ENCODE data around the gene FXYD6.

FXYD6 gene

DNA sequence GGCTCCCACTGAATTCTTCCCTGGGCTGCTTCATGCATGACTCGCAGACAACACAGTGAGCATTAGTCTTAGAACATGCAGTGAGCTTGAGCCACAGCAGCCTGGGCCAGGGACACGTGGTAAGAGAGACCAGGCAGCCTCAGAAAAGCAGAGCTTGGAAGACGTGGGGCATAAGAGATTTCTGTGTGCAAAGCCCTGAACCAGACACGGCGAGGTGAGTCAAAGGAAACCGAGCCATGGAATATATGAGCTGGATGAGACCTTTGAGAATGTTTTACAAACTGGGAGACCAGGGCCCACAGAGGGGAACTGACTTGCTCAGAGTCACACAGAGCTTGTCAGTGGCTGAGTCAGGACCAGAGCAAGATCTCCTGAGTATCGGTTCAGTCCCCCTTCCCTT, 8.5 kb upstream of the FXYD6 start:
- no peak for DNase-seq

DNA sequence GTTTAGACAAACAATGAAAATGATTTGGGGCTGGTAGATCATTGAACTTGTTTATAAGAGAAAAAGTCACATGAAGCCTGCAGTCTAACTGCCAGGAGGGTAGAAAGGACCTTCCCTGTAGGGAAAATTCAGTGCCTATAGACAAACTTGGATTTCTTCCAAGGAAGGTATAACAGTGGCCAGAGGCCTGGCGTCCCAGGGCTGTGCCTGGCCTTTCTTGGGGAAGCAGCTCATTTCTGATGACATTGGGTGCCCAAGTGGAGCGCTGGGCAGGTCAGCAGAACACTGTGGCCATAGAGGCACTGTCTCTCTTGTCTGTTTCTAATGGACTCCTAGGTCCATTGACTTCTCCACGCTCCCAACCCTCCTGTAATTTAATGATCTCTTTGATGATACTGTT, 6.6 kb upstream of the FXYD6 start:
- DNase-seq, result no peak

DNA sequence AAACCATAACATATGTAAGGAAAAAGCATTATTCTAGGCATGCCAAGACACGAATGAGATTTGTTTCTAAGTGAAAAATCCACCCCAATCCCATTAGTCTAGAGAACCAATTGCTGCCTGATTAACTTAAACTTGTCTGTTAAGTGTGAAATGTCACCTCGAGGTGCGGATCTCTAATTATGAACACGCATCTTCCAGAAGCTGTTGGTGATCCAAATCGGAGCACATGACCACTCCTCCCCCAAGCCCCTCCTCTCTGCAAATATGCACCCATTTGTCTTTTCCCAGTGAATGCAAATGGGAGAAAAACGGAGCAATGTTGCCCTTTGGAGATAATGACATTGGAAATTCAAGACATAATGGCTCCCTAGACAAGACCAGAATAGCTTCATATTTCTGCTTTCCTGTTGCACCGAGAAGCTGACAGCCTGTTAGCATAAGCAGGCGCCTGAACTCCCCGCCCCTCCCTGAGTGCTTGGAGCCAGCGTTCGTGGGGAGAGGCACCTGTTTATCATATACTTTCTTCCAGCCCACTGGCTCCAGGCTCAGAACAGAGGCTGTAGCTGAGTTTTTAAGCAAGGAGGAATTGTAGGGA, 6.0 kb upstream of the FXYD6 start:
- no peak for DNase-seq

DNA sequence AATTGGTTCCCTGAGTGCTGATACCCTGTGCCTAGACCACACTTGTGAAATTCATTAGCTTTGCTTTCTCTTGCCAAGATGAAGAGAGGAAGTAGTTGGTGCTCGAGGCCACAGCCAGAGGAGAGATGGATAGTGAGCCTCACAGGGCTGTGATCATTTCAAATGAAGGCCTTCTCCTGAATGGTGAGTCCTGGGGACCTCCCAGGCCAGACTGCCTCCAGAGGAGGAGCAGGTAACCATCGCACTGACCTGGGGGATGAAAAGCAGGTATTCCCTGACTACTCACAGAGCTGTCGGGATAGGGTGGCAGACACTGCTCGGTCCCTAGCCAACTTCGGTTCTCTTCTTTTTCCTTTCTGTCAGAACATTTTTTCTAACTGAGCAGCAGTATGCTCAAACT, 4.8 kb upstream of the FXYD6 start:
- no peak for DNase-seq

DNA sequence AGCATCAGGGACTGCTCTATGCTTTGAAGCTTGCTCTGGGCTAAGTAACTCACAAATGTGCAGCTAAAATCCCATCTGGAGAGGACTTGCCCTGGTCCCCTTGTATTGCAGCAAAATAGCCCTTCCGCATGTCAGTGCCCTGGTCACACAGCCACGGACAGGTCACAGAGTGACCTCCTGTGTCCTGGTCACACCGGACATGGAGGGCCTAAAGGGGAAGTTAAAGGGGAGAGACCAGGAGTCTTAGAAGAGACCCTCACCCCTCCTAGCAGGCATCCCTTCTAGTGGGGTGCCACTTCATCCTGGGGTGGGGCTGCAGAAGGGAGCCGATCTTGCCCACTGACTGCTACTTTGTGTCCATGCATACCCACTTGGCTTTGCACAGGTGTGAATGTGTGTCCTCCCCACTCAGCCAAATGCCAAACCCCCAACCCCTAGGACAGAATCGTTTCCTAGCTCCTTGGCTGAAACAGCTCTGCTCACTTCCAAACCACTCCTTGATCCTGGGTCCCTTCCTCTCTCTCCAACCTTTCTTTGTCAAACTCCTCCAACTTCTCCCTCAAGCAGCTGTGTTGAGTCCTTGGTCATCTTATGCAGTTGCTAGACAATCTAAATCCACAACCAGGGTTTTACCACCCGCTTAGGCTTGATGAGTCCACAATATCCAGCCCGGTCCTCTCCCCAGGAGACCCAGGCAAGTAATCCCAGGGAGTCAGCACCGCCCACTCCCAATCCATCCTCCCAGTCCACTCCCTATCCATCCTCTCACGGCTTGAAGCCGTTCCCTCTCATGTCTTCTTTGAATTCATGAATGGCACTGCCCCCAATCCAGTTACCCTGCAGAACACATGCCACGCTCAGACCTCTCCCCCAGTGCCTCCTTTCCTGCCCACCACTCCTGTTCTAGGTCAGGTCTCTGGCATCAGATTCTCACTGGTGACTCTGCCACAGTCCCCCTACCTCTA, 3.3 kb upstream of the FXYD6 start:
- DNase-seq, result no peak

DNA sequence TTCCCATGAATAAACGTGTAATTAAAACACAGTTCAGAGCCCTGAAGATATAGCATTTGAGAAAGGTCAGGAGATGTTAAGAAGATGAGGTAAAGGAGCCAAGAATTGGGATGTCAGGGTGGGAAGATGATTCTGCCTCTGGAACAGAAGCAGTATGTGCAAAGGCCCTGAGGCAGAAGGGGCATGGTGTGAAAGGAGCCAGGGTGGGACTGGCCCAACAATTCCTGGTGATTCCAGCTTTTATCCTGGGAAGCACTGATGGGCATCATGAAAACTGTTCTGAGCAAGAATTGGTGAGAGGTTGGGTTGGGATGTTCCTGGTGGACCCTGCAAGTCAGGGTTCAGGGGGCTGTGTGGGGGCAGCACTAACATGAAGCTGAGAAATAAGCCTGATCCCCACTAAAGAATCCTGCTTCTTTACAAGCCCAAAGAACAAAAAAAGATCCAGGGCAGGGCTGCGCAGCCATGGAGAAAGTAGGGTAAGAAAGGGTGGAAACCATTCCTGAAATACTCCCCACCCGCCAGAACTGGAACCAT, 2.5 kb upstream of the FXYD6 start:
- no peak for DNase-seq

DNA sequence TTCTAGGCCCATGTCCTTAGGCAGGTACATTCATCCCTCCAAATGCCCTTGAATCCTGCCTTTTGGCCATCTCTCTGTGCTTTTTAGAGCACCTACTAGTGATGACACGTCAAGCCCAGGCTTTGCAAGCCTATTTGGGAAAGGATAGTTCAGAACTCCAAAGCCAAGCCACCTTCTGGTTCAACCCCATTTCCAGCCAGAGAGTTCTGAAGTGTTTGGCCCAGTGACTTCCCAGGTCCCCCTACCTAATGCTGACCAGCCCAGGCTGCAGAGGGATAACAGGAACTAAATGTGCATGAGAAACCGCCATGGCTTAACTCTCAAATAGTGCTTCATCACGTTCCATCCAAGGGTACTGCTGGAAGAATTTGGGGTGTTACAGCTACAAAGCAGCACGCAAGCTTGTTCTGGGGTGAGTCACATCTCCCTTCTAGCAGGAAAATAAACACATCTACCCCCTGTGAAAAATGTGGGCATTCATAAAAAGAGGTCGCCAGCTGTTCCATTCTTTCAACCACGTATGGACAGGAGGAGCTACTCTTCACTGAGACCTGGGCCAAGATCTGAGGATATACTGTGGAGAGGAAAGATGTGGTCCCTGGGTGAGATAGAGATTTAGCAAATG, 2.0 kb upstream of the FXYD6 start:
- DNase-seq, result no peak

DNA sequence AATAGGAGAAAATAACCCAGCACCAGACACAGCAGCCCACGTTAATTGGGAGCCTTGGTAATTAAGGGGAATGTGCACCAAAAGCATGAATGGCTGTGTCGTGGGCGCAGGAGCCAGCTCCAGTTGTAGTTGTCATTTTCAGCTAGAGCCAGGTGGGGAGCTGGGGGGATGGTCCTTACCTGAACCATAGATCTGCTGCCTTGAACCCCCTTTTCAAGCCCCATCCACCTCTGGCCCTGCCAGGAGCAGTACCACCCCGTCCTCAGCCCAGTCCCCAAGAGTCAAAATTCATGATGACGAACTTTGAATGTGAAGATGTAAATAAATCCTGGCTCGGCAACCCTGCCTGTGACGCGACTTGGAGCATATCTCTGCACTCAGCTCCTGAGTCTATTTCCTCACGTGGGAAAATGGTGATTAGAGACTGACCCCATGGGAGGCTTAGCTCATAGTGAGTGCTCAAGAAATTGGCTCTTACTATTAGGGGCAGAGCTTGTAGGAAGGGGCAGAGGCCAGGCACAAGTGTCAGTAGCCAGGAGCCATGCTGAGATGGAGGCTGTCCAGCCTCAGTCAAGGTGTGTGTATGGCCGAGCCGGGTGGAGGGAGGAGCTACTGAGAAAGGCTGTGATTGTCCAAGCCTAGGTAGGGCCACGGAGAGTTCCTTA, 794 bp upstream of the FXYD6 start:
- DNase-seq, result no peak

DNA sequence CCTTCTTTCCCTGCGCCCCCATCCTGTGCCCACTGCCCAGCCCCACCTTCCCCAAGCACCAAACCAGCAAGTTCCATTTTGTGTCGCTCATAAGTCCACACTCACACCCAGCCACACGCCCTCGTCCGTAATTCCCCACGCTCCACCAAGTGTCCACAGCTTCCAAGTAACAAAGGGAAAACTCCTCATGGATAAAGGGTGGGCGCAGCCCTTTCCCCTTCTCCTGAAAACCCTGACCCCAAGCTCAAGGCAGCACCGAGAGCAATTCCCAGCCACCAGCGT, 458 bp downstream of the FXYD6 start:
- no peak for DNase-seq

DNA sequence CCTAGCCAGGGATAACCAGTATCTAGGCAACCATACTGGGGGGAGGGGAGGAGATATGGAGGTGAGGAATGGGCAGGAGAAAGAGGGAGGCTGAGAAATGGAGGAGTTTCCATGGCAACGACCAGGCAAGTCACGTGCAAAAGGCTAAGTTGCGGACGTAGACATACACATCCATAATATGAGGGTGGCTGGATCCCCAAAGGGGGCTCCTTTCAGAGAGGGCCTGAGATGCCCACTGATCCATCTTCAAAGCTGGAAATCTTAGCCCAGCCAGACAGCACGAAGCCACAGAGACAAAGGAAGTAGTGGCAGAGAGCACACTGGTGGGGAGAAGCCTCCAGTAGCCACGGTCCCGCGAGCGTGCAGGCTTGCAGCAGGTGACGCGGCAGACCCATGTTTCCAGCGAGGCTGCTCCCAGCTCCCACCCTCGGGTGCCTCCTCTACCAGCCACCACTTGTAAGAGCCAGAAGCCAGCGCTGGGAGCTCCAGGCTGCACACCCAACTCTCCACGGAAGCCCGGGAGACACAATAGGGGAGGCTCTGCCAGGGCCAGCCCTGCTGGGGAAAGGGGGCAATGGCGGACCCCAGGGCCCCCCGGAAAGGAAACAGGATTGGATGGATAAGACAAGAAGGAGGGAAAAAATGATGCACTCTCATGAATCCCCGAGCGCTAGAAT, 938 bp downstream of the FXYD6 start:
- DNase-seq, result no peak

DNA sequence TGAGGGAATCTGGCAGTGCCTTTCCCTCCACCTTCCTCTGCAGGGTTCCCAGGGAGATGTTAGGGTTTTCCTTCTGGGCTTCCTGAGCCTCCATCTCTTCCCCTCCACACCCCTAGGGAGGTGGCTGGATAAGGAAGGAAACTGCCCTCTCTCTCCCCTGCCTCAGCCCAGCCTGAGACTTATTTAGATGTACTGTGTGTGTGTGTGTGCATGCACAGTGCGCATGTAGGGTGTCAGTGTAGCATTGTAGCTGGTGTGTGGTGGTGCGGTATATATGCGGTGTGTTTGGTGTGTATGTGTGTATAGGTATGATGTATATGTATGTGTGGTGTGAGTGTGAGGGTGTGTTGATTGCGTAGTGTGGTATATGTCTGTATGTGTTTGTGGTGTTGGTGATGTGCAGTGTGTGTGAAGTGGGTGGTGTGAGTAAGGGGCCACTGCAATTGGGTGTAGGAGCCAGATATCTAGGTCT, 1.5 kb downstream of the FXYD6 start:
- no peak for DNase-seq

DNA sequence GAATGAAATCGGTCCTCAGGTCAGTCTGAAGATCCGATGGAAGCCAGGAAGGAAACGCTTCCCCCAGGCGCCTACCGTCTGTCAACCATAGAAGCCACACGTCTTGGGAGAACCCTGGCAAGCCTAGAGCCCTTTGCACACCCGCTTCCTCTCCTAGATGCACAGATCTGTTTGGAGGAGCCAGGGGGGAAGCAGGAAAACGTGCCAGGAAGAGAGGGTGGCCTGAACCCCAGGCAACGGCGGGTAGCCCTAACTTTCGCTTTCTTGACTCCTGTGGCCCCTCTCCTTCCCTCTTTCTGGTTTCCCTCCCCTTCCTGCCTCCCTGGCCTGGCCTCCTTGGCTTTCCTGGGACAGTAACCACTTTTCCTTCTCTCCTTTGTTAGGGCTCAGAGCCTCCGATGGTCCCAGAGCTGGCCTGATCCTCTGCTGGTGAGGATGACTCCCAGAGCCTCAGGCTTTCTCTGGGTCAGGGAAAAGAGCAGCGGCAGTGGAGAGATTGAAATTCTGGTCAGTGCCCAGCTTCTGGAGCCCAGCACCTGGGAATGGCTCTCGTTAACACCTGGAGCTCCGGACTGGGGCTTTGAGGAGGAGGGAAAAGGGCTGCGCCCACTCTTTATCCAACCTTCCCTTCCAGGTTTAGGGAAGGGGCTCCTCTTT, 2.1 kb downstream of the FXYD6 start:
- no peak for DNase-seq

DNA sequence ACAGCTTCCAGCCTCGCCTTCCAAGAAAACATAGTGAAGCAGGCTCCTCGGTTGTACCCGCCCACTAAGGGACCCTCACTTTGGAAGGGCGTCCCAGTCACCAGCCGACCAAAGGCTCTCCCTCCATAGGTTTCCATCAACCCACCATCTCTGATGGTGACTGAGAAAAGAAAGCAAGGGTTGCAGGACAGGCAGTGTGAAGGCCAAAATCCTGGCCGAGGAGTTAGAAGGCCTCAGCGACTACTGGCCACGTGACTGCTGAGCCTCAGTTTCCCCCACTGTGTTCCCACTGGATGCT, 2.7 kb downstream of the FXYD6 start:
- DNase-seq, result no peak

DNA sequence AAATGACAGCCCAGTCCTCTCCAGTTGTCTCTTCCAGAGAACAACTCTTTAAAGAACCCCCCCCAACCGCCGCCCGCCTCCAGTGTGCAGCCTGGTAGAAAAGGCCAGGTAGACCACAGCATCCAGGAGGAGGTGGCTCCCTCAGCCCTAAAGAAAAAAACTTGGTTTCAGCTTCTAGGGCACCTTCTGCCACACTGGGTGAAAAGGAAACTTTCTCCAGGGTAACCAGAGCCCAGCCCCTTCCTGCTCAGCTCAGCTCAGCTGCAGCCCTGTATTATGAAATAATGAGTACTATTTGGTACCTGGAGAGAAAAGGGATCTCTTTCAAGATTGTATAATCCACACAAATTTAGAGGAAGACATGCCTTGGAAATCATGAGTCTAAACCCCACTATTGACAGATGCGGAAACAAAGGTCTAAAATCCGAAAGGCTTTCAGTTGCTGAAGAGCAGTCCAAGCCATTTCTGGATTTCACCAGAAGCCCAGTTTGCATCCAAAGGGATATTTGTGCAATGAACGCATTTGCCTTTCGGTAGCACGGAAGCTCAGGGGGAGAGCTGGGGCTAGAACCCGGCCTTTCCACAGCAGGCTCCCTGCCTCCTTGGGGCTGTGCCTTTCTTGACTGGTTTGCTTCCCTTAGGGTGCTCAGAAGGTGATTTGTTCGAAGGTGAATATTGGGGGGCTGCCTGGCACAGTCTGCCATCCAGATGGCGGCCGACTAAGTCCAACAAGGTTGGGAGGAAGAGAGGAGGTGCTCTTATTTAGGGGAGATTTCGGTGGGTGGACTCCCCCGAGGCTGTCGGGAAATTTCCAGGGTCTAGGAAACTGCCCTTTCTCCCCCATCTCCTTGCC, 3.3 kb downstream of the FXYD6 start:
- peak; percentile 18 for DNase-seq

DNA sequence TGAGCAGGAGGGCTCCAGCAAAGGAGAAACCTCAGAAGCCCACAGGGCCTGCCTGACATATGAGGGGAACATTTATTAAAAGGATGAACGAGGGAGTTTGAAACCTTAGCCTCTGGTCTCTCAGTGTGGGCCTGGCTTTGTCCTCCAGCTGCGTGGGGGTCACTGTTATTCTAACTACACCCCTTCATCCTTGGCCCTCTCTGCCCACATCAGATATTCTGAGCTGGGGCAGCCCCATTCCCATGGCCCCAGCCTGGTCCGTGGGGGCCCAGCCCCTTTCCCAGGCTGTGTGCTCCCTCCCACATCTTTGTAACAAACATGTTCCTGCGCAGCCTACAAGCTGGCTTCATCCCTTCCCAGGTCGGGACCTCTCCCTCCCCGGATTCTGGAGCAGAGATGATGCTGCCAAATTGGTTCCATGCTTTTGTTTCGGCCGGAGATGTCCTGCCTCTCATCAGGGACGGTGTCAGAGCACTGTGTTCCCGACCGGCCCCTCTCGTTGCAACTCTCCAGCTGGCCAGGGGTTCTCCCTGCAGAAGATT, 4.0 kb downstream of the FXYD6 start:
- DNase-seq, result no peak

DNA sequence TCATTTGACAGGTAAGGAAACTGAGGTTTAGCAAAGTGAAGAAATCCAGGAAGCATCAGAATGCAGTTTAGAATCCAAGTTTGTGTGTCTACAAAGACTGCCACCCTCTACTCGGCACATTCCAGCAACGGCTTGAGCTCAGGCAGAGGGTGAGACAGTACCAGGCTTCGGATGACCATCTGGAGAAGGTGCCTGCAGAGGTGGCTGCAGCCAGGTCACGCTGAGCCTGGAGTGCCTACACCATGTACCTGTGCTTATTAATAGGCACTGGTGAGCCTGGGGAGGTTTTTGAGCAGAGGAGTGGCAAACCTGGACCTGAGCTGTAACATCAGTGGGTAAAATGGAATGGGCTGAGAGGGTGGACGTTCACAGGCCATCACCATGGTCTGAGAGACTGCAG, 4.7 kb downstream of the FXYD6 start:
- DNase-seq, result no peak

DNA sequence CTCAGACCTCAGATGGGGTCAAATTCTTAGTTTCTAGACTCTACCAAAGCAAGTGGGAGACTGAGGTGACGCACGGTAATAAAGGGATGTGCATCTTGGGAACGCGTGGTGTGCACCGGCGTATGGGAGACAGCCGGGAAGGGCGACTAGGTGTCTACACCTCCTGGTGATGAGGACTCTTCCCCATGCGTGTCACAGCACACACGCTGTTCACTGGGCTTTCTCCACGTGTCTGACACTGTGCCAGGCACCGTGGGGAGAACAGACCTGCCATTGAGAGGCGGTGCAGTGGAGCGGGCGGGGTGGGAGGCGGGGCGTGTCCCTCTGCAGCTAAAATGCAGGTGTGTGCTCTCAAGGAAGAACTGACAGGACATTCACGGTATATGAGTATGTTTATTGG, 5.3 kb downstream of the FXYD6 start:
- DNase-seq, result no peak

DNA sequence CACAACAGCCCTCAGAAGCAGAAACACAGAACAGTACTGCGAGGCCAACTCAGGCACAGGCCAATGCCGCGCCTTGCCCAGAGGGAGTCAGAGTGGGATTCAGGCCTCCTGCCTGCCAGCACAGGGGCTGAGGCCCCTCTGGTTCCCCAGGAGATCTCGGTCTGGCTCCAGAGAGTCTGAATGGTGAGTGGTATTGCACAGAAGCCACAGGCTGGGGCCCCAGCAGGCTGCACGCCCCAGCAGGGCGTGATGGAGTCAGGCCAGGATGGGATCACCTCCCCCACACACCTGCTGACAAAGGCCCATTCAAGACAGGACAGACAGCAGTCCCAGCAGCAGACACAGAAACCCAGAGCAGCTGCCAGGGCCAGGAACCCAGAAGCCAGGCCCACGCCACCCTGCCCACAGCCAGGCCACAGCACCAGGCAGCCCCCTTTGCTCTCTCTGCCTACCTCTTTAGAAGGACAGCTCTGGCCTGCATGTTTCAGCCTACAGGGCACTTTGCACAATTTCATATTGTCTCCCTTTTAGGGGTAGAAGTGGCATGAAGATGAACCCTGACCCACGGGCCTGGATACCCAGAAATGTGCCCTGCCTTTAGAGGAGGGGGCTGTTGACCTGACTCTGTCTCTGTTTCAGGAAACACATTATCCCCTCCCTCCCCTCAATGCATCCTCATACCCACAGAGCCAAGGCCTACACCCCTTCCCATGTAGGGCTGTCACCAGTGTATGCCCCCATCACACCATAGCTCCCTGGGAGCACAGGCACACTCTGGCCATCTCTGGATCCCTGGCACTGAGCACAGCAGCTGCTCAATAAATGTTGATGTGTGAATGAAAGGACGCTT, 6.1 kb downstream of the FXYD6 start:
- DNase-seq, result no peak

DNA sequence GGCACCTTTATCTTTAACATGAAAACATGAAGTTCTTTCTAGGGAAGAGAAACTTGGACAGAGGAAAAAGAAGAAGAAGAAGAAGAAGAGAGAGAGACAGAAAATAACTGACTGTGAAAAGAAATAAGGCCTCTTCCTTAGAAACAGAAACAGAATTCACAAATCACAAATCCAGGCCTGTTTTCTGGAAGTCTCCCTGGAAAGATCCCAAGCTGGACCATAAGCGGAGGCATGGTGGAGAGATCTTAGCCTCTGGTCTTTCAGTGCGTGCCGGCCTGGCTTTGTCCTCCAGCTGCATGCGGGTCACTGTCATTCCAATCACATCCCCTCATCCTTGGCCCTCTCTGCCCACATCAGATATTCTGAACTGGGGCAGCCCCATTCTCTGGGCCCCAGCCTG, 6.9 kb downstream of the FXYD6 start:
- DNase-seq, result no peak
